IMR-90 (cell line): ENCODE data around the gene MR1. TPM values are rescaled to one million over a fixed set of nuclear protein-coding genes. Genes with fewer than 3 reads are reported as not detected.

Experiments
- ATAC-seq: fragments of 200-7000 bp; cut with Tn5 transposase; 2 replicates; pipeline ENCODE4 v1.9.1; 2020; ENCODE audit warnings: low read depth, mild to moderate bottlenecking, moderate library complexity
- BruUV-seq: library from RNA; stranded (reverse); fragments of 400-500 nt; replicated peaks from 2 replicates; lab custom pipeline; 2021; lab: Mats Ljungman, UMichigan
- CTCF ChIA-PET: fragments of 300-600 bp; formaldehyde crosslinking; extraction: SDS; loops from one replicate; lab custom pipeline; 2021; ENCODE audit warnings: antibody characterized with exemption; lab: Yijun Ruan, JAX
- POLR2A ChIA-PET: fragments of 300-600 bp; sonication (Branson Sonifier 250); formaldehyde crosslinking; loops from one replicate; lab custom pipeline; 2022; ENCODE audit warnings: antibody characterized with exemption; ENCODE audit not compliant: unreplicated experiment; lab: Charles Lee
- DNase-seq: peaks from one replicate; pipeline ENCODE4 v3.0.0; 2013
- H2AFZ ChIP-seq: replicated peaks from 2 replicates; pipeline ENCODE3; 2013; ENCODE audit warnings: low read length, mild to moderate bottlenecking; ENCODE audit not compliant: poor library complexity
- H2AK5ac ChIP-seq: 2 replicates; pipeline ENCODE4 v1.6.1; 2013; ENCODE audit warnings: low read depth, low read length, inconsistent platforms
- H2AK9ac ChIP-seq: replicated peaks from 2 replicates; pipeline ENCODE3; 2013; ENCODE audit warnings: mild to moderate bottlenecking, low read depth, low read length, moderate library complexity; ENCODE audit not compliant: poor library complexity
- H2BK120ac ChIP-seq: 2 replicates; pipeline ENCODE4 v1.6.1; 2013; ENCODE audit warnings: low read depth, low read length, inconsistent platforms
- H2BK15ac ChIP-seq: 3 replicates; pipeline ENCODE4 v1.6.1; 2013; ENCODE audit warnings: low read depth, low read length, inconsistent platforms
- H2BK20ac ChIP-seq: 2 replicates; pipeline ENCODE4 v1.6.1; 2013; ENCODE audit warnings: low read depth, mild to moderate bottlenecking, inconsistent platforms, low read length, moderate library complexity
- H2BK5ac ChIP-seq: 2 replicates; pipeline ENCODE4 v1.6.1; 2013; ENCODE audit warnings: mild to moderate bottlenecking, low read depth, low read length, inconsistent platforms; ENCODE audit not compliant: poor library complexity, severe bottlenecking
- H3K14ac ChIP-seq: replicated peaks from 2 replicates; pipeline ENCODE4 v1.6.1; 2013; ENCODE audit warnings: low read depth, low read length, inconsistent platforms
- H3K18ac ChIP-seq: 2 replicates; pipeline ENCODE4 v1.6.1; 2013; ENCODE audit warnings: low read depth, low read length, control low read depth
- H3K23ac ChIP-seq: 2 replicates; pipeline ENCODE4 v1.6.1; 2013; ENCODE audit warnings: low read depth, low read length, inconsistent platforms
- H3K27ac ChIP-seq: 2 replicates; pipeline ENCODE4 v1.5.1; 2013; ENCODE audit warnings: mild to moderate bottlenecking, control low read depth, low read length; ENCODE audit not compliant: insufficient read depth
- H3K27me3 ChIP-seq: 2 replicates; pipeline ENCODE4 v1.6.1; 2013; ENCODE audit warnings: low read length; ENCODE audit not compliant: control insufficient read depth, insufficient read depth
- H3K36me3 ChIP-seq: 2 replicates; pipeline ENCODE4 v1.6.1; 2013; ENCODE audit warnings: low read length, mixed read lengths; ENCODE audit not compliant: control insufficient read depth, insufficient read depth
- H3K4ac ChIP-seq: 2 replicates; pipeline ENCODE4 v1.6.1; 2013; ENCODE audit warnings: low read depth, low read length, inconsistent platforms
- H3K4me1 ChIP-seq: 2 replicates; pipeline ENCODE4 v1.6.1; 2013; ENCODE audit warnings: low read length, mixed read lengths; ENCODE audit not compliant: control insufficient read depth, insufficient read depth
- H3K4me2 ChIP-seq: 2 replicates; pipeline ENCODE4 v1.6.1; 2013; ENCODE audit warnings: low read depth, mild to moderate bottlenecking, control low read depth, low read length, moderate library complexity
- H3K4me3 ChIP-seq: 2 replicates; pipeline ENCODE4 v1.5.1; 2013; ENCODE audit warnings: low read depth, mild to moderate bottlenecking, control low read depth, low read length, moderate library complexity; ENCODE audit not compliant: insufficient read depth
- H3K56ac ChIP-seq: 2 replicates; pipeline ENCODE4 v1.6.1; 2013; ENCODE audit warnings: low read length, inconsistent platforms; ENCODE audit not compliant: insufficient read depth; ENCODE audit errors: extremely low read depth
- H3K79me1 ChIP-seq, 2 experiments: 2 replicates each; pipeline ENCODE4 v1.6.1; 2013; ENCODE audit warnings: low read length in 2 of 2, inconsistent platforms in 1 of 2, low read depth in 1 of 2
- H3K9ac ChIP-seq: 2 replicates; pipeline ENCODE4 v1.6.1; 2013; ENCODE audit warnings: low read depth, low read length, control low read depth
- H3K9me1 ChIP-seq: 2 replicates; pipeline ENCODE4 v1.6.1; 2013; ENCODE audit warnings: low read length, inconsistent platforms; ENCODE audit not compliant: insufficient read depth
- H3K9me3 ChIP-seq: 2 replicates; pipeline ENCODE4 v1.6.1; 2013; ENCODE audit warnings: low read length; ENCODE audit not compliant: control insufficient read depth, insufficient read depth
- H4K20me1 ChIP-seq: 2 replicates; pipeline ENCODE4 v1.6.1; 2013; ENCODE audit warnings: low read length, inconsistent platforms; ENCODE audit not compliant: insufficient read depth
- H4K5ac ChIP-seq: 2 replicates; pipeline ENCODE4 v1.6.1; 2013; ENCODE audit warnings: mild to moderate bottlenecking, low read depth, low read length, control low read depth
- H4K8ac ChIP-seq, 2 experiments: 2 replicates each; pipeline ENCODE4 v1.6.1; 2013; ENCODE audit warnings: low read depth in 2 of 2, low read length in 2 of 2, control low read depth in 1 of 2, inconsistent platforms in 1 of 2
- H4K91ac ChIP-seq: 2 replicates; pipeline ENCODE4 v1.6.1; 2013; ENCODE audit warnings: low read depth, low read length, inconsistent platforms; ENCODE audit not compliant: insufficient read depth
- BHLHE40 ChIP-seq: fragments of 150-350 bp; IDR thresholded peaks from 2 replicates; pipeline ENCODE4 v1.6.1; 2016; ENCODE audit warnings: mild to moderate bottlenecking, low read depth, low read length
- FOS ChIP-seq: fragments of 150-350 bp; IDR thresholded peaks from 2 replicates; pipeline ENCODE4 v1.6.1; 2016; ENCODE audit warnings: low read depth, low read length
- MAFK ChIP-seq: IDR thresholded peaks from 2 replicates; pipeline ENCODE4 v1.6.1; 2012; ENCODE audit warnings: low read depth, low read length, improper control_type of control experiment
- POLR2A ChIP-seq: IDR thresholded peaks from 2 replicates; pipeline ENCODE4 v1.6.1; 2012; ENCODE audit warnings: mild to moderate bottlenecking, low read depth, low read length
- USF2 ChIP-seq: fragments of 150-350 bp; IDR thresholded peaks from 2 replicates; pipeline ENCODE4 v1.6.1; 2017; ENCODE audit warnings: mild to moderate bottlenecking, antibody characterized with exemption, low read length, low read depth
- WGBS, 2 experiments: methylation state at CpG; one replicate each; pipeline versions ENCODE4 v1.1.5 to v1.1.7; 2013; ENCODE audit warnings: missing lambda C conversion rate in 2 of 2; ENCODE audit not compliant: insufficient read length in 1 of 2; ENCODE audit errors: extremely low coverage in 2 of 2; 5-methylcytosine and 5-hydroxymethylcytosine counted together
- dilution Hi-C: fragments of 300-500 bp; cut with HindIII; formaldehyde crosslinking; loops from one replicate; pipeline ENCODE4 v1.14.3; 2018; ENCODE audit warnings: low sequenced_read_pairs; ENCODE audit not compliant: unreplicated experiment
- in situ Hi-C: fragments of 300-500 bp; cut with MboI; formaldehyde crosslinking; loops from 3 replicates; pipeline ENCODE4 v1.14.3; 2019; ENCODE audit warnings: low sequenced_read_pairs, inconsistent platforms, mixed read lengths
- intact Hi-C: fragments of 100-400 bp; cut with micrococcal nuclease; formaldehyde crosslinking; loops from 2 replicates; pipeline ENCODE4 v1.10.0; 2022
- polyA plus RNA-seq, 3 experiments: library from polyadenylated mRNA; depleted of rRNA; stranded (reverse); fragments of >200 nt; gene quantifications; 2 replicates each; pipeline ENCODE4 v1.2.3, GENCODE V29; 2012; ENCODE audit warnings: low replicate concordance in 1 of 3
- total RNA-seq: library from RNA; depleted of rRNA; stranded (reverse); fragments of >200 nt; gene quantifications from 2 replicates; pipeline ENCODE4 v1.2.3, GENCODE V29; 2012

MR1 gene
- total and polyA plus RNA-seq, 2 of the 4 experiments (the other 2 are of a cell fraction), result 6.0 to 6.1 TPM

DNA sequence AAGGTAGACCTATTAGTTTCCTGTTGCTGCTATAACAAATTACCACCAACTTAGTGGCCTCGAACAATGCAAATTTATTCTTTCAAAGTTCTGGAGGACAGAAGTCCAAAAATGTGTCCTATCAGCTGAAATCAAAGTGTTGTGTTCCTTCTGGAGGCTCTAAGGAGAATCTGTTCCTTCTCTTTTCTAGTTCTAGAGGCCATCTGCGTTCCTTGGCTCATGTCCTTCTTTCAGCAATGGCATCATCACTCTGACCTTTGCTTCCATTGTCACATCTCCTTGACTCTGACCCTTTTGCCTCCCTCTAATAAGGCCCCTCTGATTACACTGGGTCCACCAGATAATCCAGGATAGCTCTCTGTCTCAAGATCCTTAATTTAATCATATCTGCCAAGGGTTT lies 1.2 kb upstream of the MR1 start:
- in situ Hi-C loops, result no loop called here

More for the DNA sequence above, 1.2 kb upstream of the MR1 start:
- intact Hi-C loops, result no loop called here
- H2BK5ac ChIP-seq, result peak overlapping the region; percentile 92
- no peak overlapping the region for H2AFZ ChIP-seq
- DNase-seq (no peak), ATAC-seq (no peak)
- H4K91ac ChIP-seq, result no peak overlapping the region; the same call in 1 of the 2 replicates
- ChIA-PET POLR2A (interaction anchor here (0.5 kb wide), 1 partner anchor 64 kb away, joined by 8 read pairs; no protein-coding TSS in a partner anchor), CTCF (interaction anchor here (1.3 to 1.5 kb wide), 2 partner anchors 99 to 110 kb away, joined by 3 to 11 read pairs; no protein-coding TSS in a partner anchor)
- H3K36me3 ChIP-seq, result no peaks in the 10 kb centered on the region
- H3K18ac ChIP-seq, result peak overlapping the region; percentile 44; the same call in 1 of the 2 replicates
- H3K14ac ChIP-seq, result peak overlapping the region; percentile 22; the same call in 1 of the 2 replicates
- peak overlapping the region; percentile 27 for H2BK20ac ChIP-seq
- no peak overlapping the region for H3K9ac ChIP-seq
- no peak overlapping the region; the same call in 1 of the 2 replicates for H3K23ac ChIP-seq
- 100% methylated on average over 1 of the region's 2 CpGs; no CpG with 5 or more reads in 1 of the 2 experiments for WGBS, 2 experiments
- peak overlapping the region; percentile 36; the same call in 1 of the 2 replicates for H2AK5ac ChIP-seq
- H3K27ac ChIP-seq, result no peak overlapping the region
- H2BK15ac ChIP-seq, result peak overlapping the region; percentile 83; the same call in 1 of the 3 replicates
- dilution Hi-C loops, result no loop called here
- TF ChIP-seq POLR2A (no peak), MAFK (no peak), FOS (no peak), USF2 (no peak), BHLHE40 (no peak)
- BruUV-seq, result no TSS peak
- H4K20me1 ChIP-seq, result no peaks in the 10 kb centered on the region
- H3K79me1 ChIP-seq, result peaks cover 0 to 12% of the 10 kb centered on the region in 2 experiments; a peak in 1 of 4 replicates
- 0 out of 2 replicates have a peak, but pooled peaks cover 19% of the 10 kb centered on the region for H3K9me1 ChIP-seq
- H3K9me3 ChIP-seq, result no peaks in the 10 kb centered on the region
- H3K4me2 ChIP-seq, result no peak overlapping the region
- 0 out of 2 replicates have a peak overlapping the region, but pooled peaks have one; percentile 9 for H2BK120ac ChIP-seq
- H3K4ac ChIP-seq, result peak overlapping the region; percentile 78
- no peaks in the 10 kb centered on the region for H3K27me3 ChIP-seq
- H4K8ac ChIP-seq, result peak overlapping the region; percentile 81 to 95; a peak in 3 of 4 replicates
- H3K4me1 ChIP-seq, result peaks cover 14% of the 10 kb centered on the region
- H2AK9ac ChIP-seq, result no peak overlapping the region
- H4K5ac ChIP-seq, result peak overlapping the region; percentile 79; the same call in 1 of the 2 replicates
- H3K56ac ChIP-seq, result no peak overlapping the region
- H3K4me3 ChIP-seq, result no peak overlapping the region
